Measurements from ENCODE around the gene CTXND1.

The CTXND1 gene

GRCh38 chr15:80289528-80290495, 37.8 kb upstream of the CTXND1 start:
- Histone ChIP-seq H3K4me2 (ENCODE audit: low read length) (no peak overlapping the region), H3K27me3 (ENCODE audit: control insufficient read depth, low read length) (peaks cover 2% of the 10 kb centered on the region; the same call in 1 of the 2 replicates)

GRCh38 chr15:80288131-80288530, 36.1 kb upstream of the CTXND1 start:
- H3K9me3 ChIP-seq (ENCODE audit: control insufficient read depth, insufficient read depth, low read length): no peaks in the 10 kb centered on the region
- H3K27me3 ChIP-seq (ENCODE audit: control insufficient read depth, low read length): peaks cover 2% of the 10 kb centered on the region; the same call in 1 of the 2 replicates
- TF ChIP-seq EZH2phosphoT487 (IDR thresholded peaks at IDR 0.05; ENCODE audit: borderline replicate concordance, low read length) (no peak), CTCF (IDR thresholded peaks at IDR 0.05; ENCODE audit: low read depth, low read length, poor library complexity, severe bottlenecking) (no peak)
- H3K4me3 ChIP-seq (ENCODE audit: low read length): no peak overlapping the region
- H3K4me1 ChIP-seq (ENCODE audit: control insufficient read depth, low read length): no peaks in the 10 kb centered on the region
- H3K27ac ChIP-seq (ENCODE audit: low read depth, low read length): no peak overlapping the region
- H3K79me2 ChIP-seq (ENCODE audit: control insufficient read depth, low read length): no peaks in the 10 kb centered on the region
- H3K4me2 ChIP-seq (ENCODE audit: low read length): no peak overlapping the region
- H3F3A ChIP-seq (ENCODE audit: control insufficient read depth, insufficient read depth): no peaks in the 10 kb centered on the region
- H4K20me1 ChIP-seq (ENCODE audit: control insufficient read depth, insufficient read depth, low read depth, low read length): no peaks in the 10 kb centered on the region
- H3K36me3 ChIP-seq (ENCODE audit: control insufficient read depth, low read length): no peaks in the 10 kb centered on the region
- no peaks in the 10 kb centered on the region for H3K9me2 ChIP-seq (replicated peaks; ENCODE audit: control insufficient read depth, low read length)

More at GRCh38 chr15:80289528-80290495, 37.8 kb upstream of the CTXND1 start:
- no peak overlapping the region for H3K27ac ChIP-seq (ENCODE audit: low read depth, low read length)
- no peaks in the 10 kb centered on the region for H3K9me2 ChIP-seq (replicated peaks; ENCODE audit: control insufficient read depth, low read length)
- no peaks in the 10 kb centered on the region for H3K36me3 ChIP-seq (ENCODE audit: control insufficient read depth, low read length)
- no peak for TF ChIP-seq CTCF (IDR thresholded peaks at IDR 0.05; ENCODE audit: low read depth, low read length, poor library complexity, severe bottlenecking)
- TF ChIP-seq EZH2phosphoT487 (IDR thresholded peaks at IDR 0.05; ENCODE audit: borderline replicate concordance, low read length): no peak
- H3K4me1 ChIP-seq (ENCODE audit: control insufficient read depth, low read length): no peaks in the 10 kb centered on the region
- no peaks in the 10 kb centered on the region for H3K79me2 ChIP-seq (ENCODE audit: control insufficient read depth, low read length)
- no peaks in the 10 kb centered on the region for H3F3A ChIP-seq (ENCODE audit: control insufficient read depth, insufficient read depth)
- no peak overlapping the region for H3K4me3 ChIP-seq (ENCODE audit: low read length)
- no peaks in the 10 kb centered on the region for H3K9me3 ChIP-seq (ENCODE audit: control insufficient read depth, insufficient read depth, low read length)
- no peaks in the 10 kb centered on the region for H4K20me1 ChIP-seq (ENCODE audit: control insufficient read depth, insufficient read depth, low read depth, low read length)

GRCh38 chr15:80286055-80286454, 34.0 kb upstream of the CTXND1 start:
- H3K79me2 ChIP-seq (ENCODE audit: control insufficient read depth, low read length): no peaks in the 10 kb centered on the region
- H3K36me3 ChIP-seq (ENCODE audit: control insufficient read depth, low read length): no peaks in the 10 kb centered on the region
- no peak overlapping the region for H3K4me2 ChIP-seq (ENCODE audit: low read length)
- no peak overlapping the region for H3K27ac ChIP-seq (ENCODE audit: low read depth, low read length)
- no peaks in the 10 kb centered on the region for H3K9me3 ChIP-seq (ENCODE audit: control insufficient read depth, insufficient read depth, low read length)
- no peaks in the 10 kb centered on the region for H3K4me1 ChIP-seq (ENCODE audit: control insufficient read depth, low read length)
- peaks cover 2% of the 10 kb centered on the region; the same call in 1 of the 2 replicates for H3K27me3 ChIP-seq (ENCODE audit: control insufficient read depth, low read length)
- TF ChIP-seq EZH2phosphoT487 (IDR thresholded peaks at IDR 0.05; ENCODE audit: borderline replicate concordance, low read length) (no peak), CTCF (IDR thresholded peaks at IDR 0.05; ENCODE audit: low read depth, low read length, poor library complexity, severe bottlenecking) (no peak)
- no peaks in the 10 kb centered on the region for H3F3A ChIP-seq (ENCODE audit: control insufficient read depth, insufficient read depth)
- no peaks in the 10 kb centered on the region for H3K9me2 ChIP-seq (replicated peaks; ENCODE audit: control insufficient read depth, low read length)
- no peak overlapping the region for H3K4me3 ChIP-seq (ENCODE audit: low read length)
- no peaks in the 10 kb centered on the region for H4K20me1 ChIP-seq (ENCODE audit: control insufficient read depth, insufficient read depth, low read depth, low read length)

All from DOHH2 (cell line).